GM12878 (cell line): Measurements from ENCODE around the gene PFN3. TPM values are rescaled to one million over a fixed set of nuclear protein-coding genes. Genes with fewer than 3 reads are reported as not detected.

Experiments
- ATAC-seq: fragments of 200-7000 bp; cut with Tn5 transposase; 3 replicates; pipeline ENCODE4 v1.9.1; 2020; ENCODE audit warnings: mild to moderate bottlenecking, moderate library complexity
- BruUV-seq: library from RNA; stranded (reverse); fragments of 400-500 nt; replicated peaks from 2 replicates; lab custom pipeline; 2021; lab: Mats Ljungman, UMichigan
- CTCF ChIA-PET: fragments of 300-600 bp; sonication (Branson Sonifier 250); formaldehyde crosslinking; extraction: SDS; loops from one replicate; lab custom pipeline; 2021; ENCODE audit warnings: inconsistent platforms; lab: Yijun Ruan, JAX
- POLR2A ChIA-PET: fragments of 350-600 bp; formaldehyde crosslinking; extraction: SDS; loops from one replicate; lab custom pipeline; 2021; ENCODE audit warnings: inconsistent platforms; lab: Charles Lee
- RAD21 ChIA-PET: fragments of 300-600 bp; sonication (Branson Sonifier 250); formaldehyde crosslinking; loops from one replicate; lab custom pipeline; 2023; ENCODE audit warnings: antibody characterized with exemption; ENCODE audit not compliant: unreplicated experiment; lab: Charles Lee
- SMC1A ChIA-PET: fragments of 300-600 bp; sonication (Branson Sonifier 250); formaldehyde crosslinking; loops from one replicate; lab custom pipeline; 2023; ENCODE audit not compliant: unreplicated experiment, uncharacterized antibody; lab: Charles Lee
- DNase-seq: peaks from one replicate; pipeline ENCODE4 v3.0.0-alpha.2; 2011; ENCODE audit warnings: low read depth, low spot score
- FAIRE-seq: peaks from 3 replicates; lab custom pipeline; 2011; peaks lifted over from hg19 to GRCh38; lab: Jason Lieb, UNC
- H2AFZ ChIP-seq: 2 replicates; pipeline ENCODE4 v1.6.0; 2011; ENCODE audit warnings: low read depth, low read length, control low read depth; ENCODE audit not compliant: control insufficient read depth
- H3K27ac ChIP-seq: 2 replicates; pipeline ENCODE4 v1.5.1; 2011; ENCODE audit warnings: control low read depth; ENCODE audit not compliant: control insufficient read depth, insufficient read depth
- H3K27me3 ChIP-seq, 2 experiments: replicated peaks in 1 of 2; 2 replicates each; pipeline versions ENCODE4 v1.6.0 to v1.6.1; 2011; ENCODE audit warnings: low read length in 1 of 2; ENCODE audit not compliant: control insufficient read depth in 2 of 2, insufficient read depth in 2 of 2
- H3K36me3 ChIP-seq, 2 experiments: 2 replicates each; pipeline ENCODE4 v1.5.1; 2011; ENCODE audit warnings: low read length in 1 of 2; ENCODE audit not compliant: control insufficient read depth in 2 of 2, insufficient read depth in 2 of 2
- H3K4me1 ChIP-seq: 2 replicates; pipeline ENCODE4 v1.6.1; 2011; ENCODE audit warnings: mild to moderate bottlenecking, low read length, moderate library complexity, mixed read lengths; ENCODE audit not compliant: control insufficient read depth, insufficient read depth
- H3K4me2 ChIP-seq: 2 replicates; pipeline ENCODE4 v1.6.0; 2011; ENCODE audit warnings: control low read depth; ENCODE audit not compliant: control insufficient read depth, insufficient read depth
- H3K4me3 ChIP-seq: fragments of 200-600 bp; sonication (generic); 2 replicates; pipeline ENCODE4 v1.5.1; 2016
- H3K79me2 ChIP-seq: 2 replicates; pipeline ENCODE4 v1.6.0; 2011; ENCODE audit warnings: low read length; ENCODE audit not compliant: control insufficient read depth, insufficient read depth
- H3K9ac ChIP-seq: 2 replicates; pipeline ENCODE4 v1.8.0; 2011; ENCODE audit warnings: low read length, control low read depth, mixed read lengths; ENCODE audit not compliant: control insufficient read depth, insufficient read depth
- H3K9me3 ChIP-seq: replicated peaks from 3 replicates; pipeline ENCODE4 v1.5.1; 2011; ENCODE audit warnings: mild to moderate bottlenecking, low read length; ENCODE audit not compliant: control insufficient read depth, insufficient read depth
- H4K20me1 ChIP-seq: 2 replicates; pipeline ENCODE4 v1.6.0; 2011; ENCODE audit not compliant: control insufficient read depth, insufficient read depth
- CEBPB ChIP-seq, 2 experiments: fragments of 150-350 bp in 1 of 2; IDR thresholded peaks; 2 replicates each; pipeline ENCODE4 v1.6.1; 2012 to 2014; ENCODE audit warnings: low read depth in 2 of 2, low read length in 2 of 2, borderline replicate concordance in 1 of 2, inconsistent platforms in 1 of 2
- EGR1 ChIP-seq, 2 experiments: IDR thresholded peaks; 1 replicate in 1 of 2; 2 replicates in 1 of 2; pipeline ENCODE4 v1.6.1; 2011 to 2012; ENCODE audit warnings: low read depth in 2 of 2, low read length in 2 of 2, borderline replicate concordance in 1 of 2, mild to moderate bottlenecking in 1 of 2, moderate library complexity in 1 of 2
- ELK1 ChIP-seq: IDR thresholded peaks from 2 replicates; pipeline ENCODE4 v1.6.1; 2012; ENCODE audit warnings: low read depth, low read length, improper control_type of control experiment
- EZH2 ChIP-seq: IDR thresholded peaks from 2 replicates; pipeline ENCODE4 v1.6.1; 2012; ENCODE audit warnings: low read depth, mild to moderate bottlenecking, control low read depth, inconsistent platforms, low read length, borderline replicate concordance; ENCODE audit not compliant: control insufficient read depth
- NKRF ChIP-seq: fragments of 450-650 bp; conservative IDR thresholded peaks from 2 replicates; pipeline ENCODE4 v1.6.1; 2017; ENCODE audit warnings: mild to moderate bottlenecking, moderate library complexity
- NR2C1 ChIP-seq: fragments of 450-650 bp; IDR thresholded peaks from 2 replicates; pipeline ENCODE4 v1.6.1; 2017; ENCODE audit warnings: antibody characterized with exemption, mild to moderate bottlenecking, moderate library complexity
- NRF1 ChIP-seq: conservative IDR thresholded peaks from 2 replicates; pipeline ENCODE4 v1.6.1; 2011; ENCODE audit warnings: mild to moderate bottlenecking, low read depth, low read length, improper control_type of control experiment
- PKNOX1 ChIP-seq: fragments of 450-650 bp; IDR thresholded peaks from 2 replicates; pipeline ENCODE4 v1.6.1; 2016; ENCODE audit warnings: mild to moderate bottlenecking
- SIX5 ChIP-seq: IDR thresholded peaks from 2 replicates; pipeline ENCODE4 v1.6.1; 2011; ENCODE audit warnings: mild to moderate bottlenecking, low read depth, low read length, moderate library complexity; ENCODE audit not compliant: severe bottlenecking
- TARDBP ChIP-seq: IDR thresholded peaks from 2 replicates; pipeline ENCODE4 v1.6.1; 2016; ENCODE audit warnings: borderline replicate concordance
- TCF7 ChIP-seq: IDR thresholded peaks from 2 replicates; pipeline ENCODE4 v1.6.1; 2014; ENCODE audit warnings: antibody characterized with exemption, borderline replicate concordance
- ZNF217 ChIP-seq: fragments of 450-650 bp; IDR thresholded peaks from 2 replicates; pipeline ENCODE4 v1.6.1; 2017; ENCODE audit warnings: antibody characterized with exemption, mild to moderate bottlenecking
- WGBS: methylation state at CpG from one replicate; pipeline ENCODE4 v1.1.6; 2016; ENCODE audit warnings: low lambda C conversion rate; ENCODE audit not compliant: insufficient replicate concordance, insufficient coverage; ENCODE audit errors: missing lambda C conversion rate; 5-methylcytosine and 5-hydroxymethylcytosine counted together
- in situ Hi-C: fragments of 300-500 bp; cut with MboI; formaldehyde crosslinking; loops from 9 replicates; pipeline ENCODE4 v1.14.3; 2018; ENCODE audit warnings: mixed read lengths
- intact Hi-C: fragments of 100-400 bp; cut with micrococcal nuclease; formaldehyde crosslinking; loops from one replicate; pipeline ENCODE4 v1.14.2; 2022; ENCODE audit not compliant: unreplicated experiment
- polyA plus RNA-seq, 11 experiments: library from polyadenylated mRNA; depleted of rRNA in 4 of 11; unstranded in 6 of 11; stranded (reverse) in 5 of 11; fragments of >200 nt; fragmentation: Nextera tagmentation in 4 of 11; fragmentation: Illumina TruSeq in 1 of 11; extraction: Ambion mirVana in 4 of 11; extraction: Trizol in 1 of 11; gene quantifications; 1 replicate in 1 of 11; 2 replicates in 10 of 11; pipeline versions ENCODE4 v1.2.1 to v1.2.3, GENCODE V29; 2011 to 2016; ENCODE audit warnings: inconsistent platforms in 2 of 11, missing spikeins in 2 of 11, low read depth in 1 of 11
- total RNA-seq, 4 experiments: library from RNA; depleted of rRNA in 3 of 4; stranded (reverse); fragments of >200 nt in 3 of 4; fragmentation: Illumina TruSeq in 1 of 4; extraction: Trizol in 1 of 4; gene quantifications; 2 replicates each; pipeline versions ENCODE4 v1.2.1 to v1.2.3, GENCODE V29; 2013 to 2021

PFN3 gene
- total and polyA plus RNA-seq, 10 of the 15 experiments (the other 5 are each of a cell fraction or from before 2014, with no cell fraction given): not detected

- BruUV-seq: no TSS peak
- Histone ChIP-seq H3K9ac (no peak overlapping the region), H3K27ac (no peak overlapping the region), H3K4me3 (no peak overlapping the region), H2AFZ (no peak overlapping the region), H3K4me2 (no peak overlapping the region), H3K36me3 (no peaks in the 10 kb centered on the region), H3K4me1 (no peaks in the 10 kb centered on the region), H4K20me1 (no peaks in the 10 kb centered on the region), H3K27me3 (no peaks in the 10 kb centered on the region), H3K9me3 (no peaks in the 10 kb centered on the region), H3K79me2 (no peaks in the 10 kb centered on the region)
- in situ Hi-C loops (loop anchor here (25.0 kb wide), 1 partner anchor 1360 kb away; no protein-coding TSS in a partner anchor), intact Hi-C loops (no loop called here)
- FAIRE-seq: no peak
- SMC1A ChIA-PET: interaction anchor here (1.1 kb wide), 1 partner anchor 78 kb away, joined by 3 read pairs; no protein-coding TSS in a partner anchor
- WGBS: 56% methylated on average over 10 of the region's 10 CpGs
- RAD21 ChIA-PET: interaction anchor here (0.9 kb wide), 1 partner anchor 58 kb away, joined by 3 read pairs; no protein-coding TSS in a partner anchor
- CTCF ChIA-PET: no interaction called here
- no peak for DNase-seq
- POLR2A ChIA-PET: no interaction called here
- TF ChIP-seq ZNF217 (no peak), NRF1 (no peak), CEBPB (IDR thresholded peaks at IDR 0.05; ENCODE audit: borderline replicate concordance in 1 of 2, low read depth in 2 of 2, low read length in 2 of 2) (no peak), SIX5 (no peak), TCF7 (no peak), EZH2 (no peak), NR2C1 (no peak), EGR1 (IDR thresholded peaks at IDR 0.05; ENCODE audit: borderline replicate concordance in 1 of 2, low read depth in 2 of 2, low read length in 2 of 2) (no peak), ELK1 (no peak), TARDBP (no peak), NKRF (no peak), PKNOX1 (no peak)
- no peak for ATAC-seq
Observed at GRCh38 chr5:177396807-177397206, 3.7 kb downstream of the PFN3 start.
